Measurements from ENCODE around the gene ARHGEF3. TPM values are rescaled to one million over a fixed set of nuclear protein-coding genes. Genes with fewer than 3 reads are reported as not detected.
A peak's percentile ranks its signal among the peaks of the same experiment; 100 is the strongest.

The ARHGEF3 gene
- total and polyA plus RNA-seq, 9 donors = 23.5 to 48.2 (median 39.5) TPM

DNA sequence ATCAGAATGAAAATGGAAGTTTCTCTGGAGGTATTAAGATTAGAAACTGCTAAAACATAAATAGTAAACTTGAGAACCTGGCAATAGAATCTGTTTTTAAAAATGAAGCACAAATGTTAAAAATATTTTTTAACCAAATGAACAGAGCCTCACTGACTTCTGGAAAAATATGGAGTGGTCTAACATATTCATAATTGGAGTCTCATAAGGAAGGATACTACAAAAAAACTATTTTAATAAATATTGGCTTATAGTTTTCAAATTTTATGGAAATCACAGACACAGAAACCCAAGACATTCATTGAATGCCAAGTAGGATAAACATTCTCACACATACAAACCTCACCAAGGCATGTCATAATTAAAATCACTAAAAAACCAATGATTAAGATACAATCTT is 95.1 kb downstream of the ARHGEF3 start:
- intact Hi-C loops (cut with DNase I) = loop anchor here in 1 of 4 donors (10.0 kb wide), 1 partner anchor 88 kb away; no protein-coding TSS in a partner anchor
- Histone ChIP-seq H3K9me3 (no peaks in the 10 kb centered on the region), H3K36me3 (no peaks in the 10 kb centered on the region), H3K27ac (no peak overlapping the region), H3K4me1 (ENCODE audit: insufficient read depth) (no peaks in the 10 kb centered on the region), H3K27me3 (no peaks in the 10 kb centered on the region), H3K4me3 (no peak overlapping the region)
- DNase-seq = no peak
- TF ChIP-seq, protein P1, sequence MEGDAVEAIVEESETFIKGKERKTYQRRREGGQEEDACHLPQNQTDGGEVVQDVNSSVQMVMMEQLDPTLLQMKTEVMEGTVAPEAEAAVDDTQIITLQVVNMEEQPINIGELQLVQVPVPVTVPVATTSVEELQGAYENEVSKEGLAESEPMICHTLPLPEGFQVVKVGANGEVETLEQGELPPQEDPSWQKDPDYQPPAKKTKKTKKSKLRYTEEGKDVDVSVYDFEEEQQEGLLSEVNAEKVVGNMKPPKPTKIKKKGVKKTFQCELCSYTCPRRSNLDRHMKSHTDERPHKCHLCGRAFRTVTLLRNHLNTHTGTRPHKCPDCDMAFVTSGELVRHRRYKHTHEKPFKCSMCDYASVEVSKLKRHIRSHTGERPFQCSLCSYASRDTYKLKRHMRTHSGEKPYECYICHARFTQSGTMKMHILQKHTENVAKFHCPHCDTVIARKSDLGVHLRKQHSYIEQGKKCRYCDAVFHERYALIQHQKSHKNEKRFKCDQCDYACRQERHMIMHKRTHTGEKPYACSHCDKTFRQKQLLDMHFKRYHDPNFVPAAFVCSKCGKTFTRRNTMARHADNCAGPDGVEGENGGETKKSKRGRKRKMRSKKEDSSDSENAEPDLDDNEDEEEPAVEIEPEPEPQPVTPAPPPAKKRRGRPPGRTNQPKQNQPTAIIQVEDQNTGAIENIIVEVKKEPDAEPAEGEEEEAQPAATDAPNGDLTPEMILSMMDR (IDR thresholded peaks at IDR 0.05) = no peak
- no peak for TF ChIP-seq EP300 (IDR thresholded peaks at IDR 0.05)
- TF ChIP-seq POLR2A (IDR thresholded peaks at IDR 0.05) = no peak

DNA sequence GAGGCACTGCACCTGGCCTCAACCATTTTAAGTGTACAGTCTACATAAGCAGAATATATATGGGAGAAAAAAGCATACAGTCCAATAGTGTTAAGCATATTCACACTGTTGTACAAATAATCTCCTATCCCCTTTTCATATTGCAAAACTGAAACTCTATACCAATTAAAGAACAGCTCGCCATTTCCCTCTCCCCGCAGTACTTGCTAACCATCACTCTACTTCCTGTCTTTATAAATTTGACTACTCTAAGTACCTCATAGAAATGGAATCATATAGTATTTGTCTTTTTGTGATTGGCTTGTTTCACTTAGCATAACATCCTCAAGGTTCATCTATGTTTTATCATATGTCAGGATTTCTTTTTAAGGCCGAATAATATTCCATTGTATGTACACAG is 97.0 kb downstream of the ARHGEF3 start:
- DNase-seq = no peak
- Histone ChIP-seq H3K36me3 (no peaks in the 10 kb centered on the region), H3K4me1 (ENCODE audit: insufficient read depth) (no peaks in the 10 kb centered on the region), H3K9me3 (no peaks in the 10 kb centered on the region), H3K27ac (no peak overlapping the region), H3K4me3 (no peak overlapping the region), H3K27me3 (no peaks in the 10 kb centered on the region)
- intact Hi-C loops (cut with DNase I) = loop anchor here in 2 of 4 donors (2.0 to 10.0 kb wide), 3 partner anchors 90 to 284 kb away; partner anchors contain the start of gene ARHGEF3 (in 1 of the 2)
- 93 to 96% (median 94%) methylated on average over 3 of the region's 3 CpGs for WGBS, 3 donors
- TF ChIP-seq, protein P1 (IDR thresholded peaks at IDR 0.05) = no peak
- TF ChIP-seq EP300 (IDR thresholded peaks at IDR 0.05) (no peak), POLR2A (IDR thresholded peaks at IDR 0.05) (no peak)

DNA sequence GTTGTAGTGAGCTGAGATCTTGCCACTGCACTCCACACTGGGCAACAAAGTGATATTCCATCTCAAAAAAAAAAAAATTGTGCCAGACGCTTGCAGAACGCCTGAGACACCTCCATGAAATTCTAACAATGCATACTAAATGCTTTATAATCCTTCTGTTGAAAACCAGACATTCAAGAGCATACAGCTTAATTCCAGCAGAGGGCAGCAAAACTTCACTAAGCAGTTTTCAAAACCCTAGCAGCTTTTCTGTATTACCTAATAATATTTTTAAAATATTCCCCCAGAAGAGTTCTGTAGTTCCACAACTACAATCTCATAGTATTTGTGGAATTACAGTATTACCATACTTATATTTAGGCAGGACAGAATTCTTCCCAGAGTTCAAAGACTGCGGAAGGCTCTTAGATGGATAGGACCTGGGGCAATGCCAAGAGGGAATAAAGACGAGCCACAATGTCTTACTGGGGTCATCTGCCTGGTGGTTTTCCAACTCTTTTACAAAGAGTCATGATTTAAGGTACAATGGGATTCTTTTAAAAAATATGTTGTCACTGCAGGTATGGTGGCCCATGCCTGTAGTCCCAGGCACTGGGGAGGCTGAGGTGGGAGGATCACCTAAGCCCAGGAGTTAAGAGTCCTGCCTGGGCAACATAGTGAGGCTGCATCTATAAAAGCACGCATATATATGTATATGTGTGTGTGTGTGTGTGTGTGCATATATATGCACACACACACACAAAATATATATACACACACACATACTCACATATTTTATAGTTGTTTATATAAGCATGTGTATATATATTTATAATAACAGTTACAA is 99.0 kb downstream of the ARHGEF3 start:
- WGBS, 3 donors = 6 to 20% (median 20%) methylated on average over 5 of the region's 5 CpGs
- H3K36me3 ChIP-seq = no peaks in the 10 kb centered on the region
- no peak overlapping the region for H3K4me3 ChIP-seq
- peak in 2 of 5 donors; percentile 34 to 68 for DNase-seq
- H3K4me1 ChIP-seq (ENCODE audit: insufficient read depth) = no peaks in the 10 kb centered on the region
- H3K27ac ChIP-seq = no peak overlapping the region
- intact Hi-C loops (cut with DNase I) = loop anchor here (2.0 to 10.0 kb wide), 5 partner anchors 92 to 286 kb away; partner anchors contain the start of gene ARHGEF3 (in 2 of the 4)
- H3K27me3 ChIP-seq = no peaks in the 10 kb centered on the region
- H3K9me3 ChIP-seq = no peaks in the 10 kb centered on the region
- TF ChIP-seq EP300 (IDR thresholded peaks at IDR 0.05) = no peak
- TF ChIP-seq, protein P1 (IDR thresholded peaks at IDR 0.05) = peak; percentile 79 to 91 (median 91)
- no peak for TF ChIP-seq POLR2A (IDR thresholded peaks at IDR 0.05)

DNA sequence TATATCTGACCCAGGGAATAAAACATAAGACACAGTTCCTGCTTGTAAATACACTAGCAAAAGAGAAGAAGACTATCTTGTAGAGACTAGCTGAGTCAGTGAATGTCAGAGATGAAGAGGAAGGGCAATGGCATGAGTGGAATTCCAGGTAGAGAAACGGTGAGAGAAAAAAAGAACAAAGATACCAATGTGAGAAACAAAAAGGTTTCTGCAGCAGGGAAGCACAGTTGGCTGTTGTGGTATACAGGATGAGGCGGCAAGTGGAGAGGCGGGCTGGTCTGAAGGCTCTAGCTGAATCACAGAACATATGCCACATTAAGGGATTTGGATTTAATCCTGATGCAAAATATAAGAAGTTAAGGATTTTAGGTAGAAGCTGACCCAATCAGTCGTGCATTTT is 101.6 kb downstream of the ARHGEF3 start:
- 69% methylated on average over 4 of the region's 4 CpGs for WGBS, 3 donors
- no peak for DNase-seq
- TF ChIP-seq EP300 (IDR thresholded peaks at IDR 0.05) (no peak), POLR2A (IDR thresholded peaks at IDR 0.05) (no peak)
- TF ChIP-seq, protein P1 (IDR thresholded peaks at IDR 0.05) = no peak
- intact Hi-C loops (cut with DNase I) = loop anchor here in 2 of 4 donors (2.0 to 10.0 kb wide), 3 partner anchors 95 to 287 kb away; partner anchors contain the start of gene ARHGEF3 (in 1 of the 2)
- Histone ChIP-seq H3K4me1 (ENCODE audit: insufficient read depth) (no peaks in the 10 kb centered on the region), H3K9me3 (no peaks in the 10 kb centered on the region), H3K36me3 (no peaks in the 10 kb centered on the region), H3K27me3 (no peaks in the 10 kb centered on the region), H3K4me3 (no peak overlapping the region), H3K27ac (no peak overlapping the region)

Data from ovary (tissue), 9 donors.